Ureter (tissue), 1 donor: ENCODE results near the gene CCDC187. TPM values are rescaled to one million over a fixed set of nuclear protein-coding genes. Genes with fewer than 3 reads are reported as not detected.

Experiments
- DNase-seq: peaks from one replicate; pipeline ENCODE4 v3.0.0-alpha.2; 2020; ENCODE audit warnings: low spot score
- total RNA-seq: library from RNA; stranded (reverse); gene quantifications from one replicate; pipeline ENCODE4 v1.2.4, GENCODE V29; 2023
- donor health status: DM: yes; HTN: yes; CAD: no.

CCDC187 gene
- total RNA-seq, 1 donor from 2014 or later, result 9.0 TPM

- peak; percentile 71 for DNase-seq
Observed at GRCh38 chr9:136225748-136226679, 77.9 kb downstream of the CCDC187 start.

- no peak for DNase-seq
Observed at GRCh38 chr9:136225366-136225747, 78.5 kb downstream of the CCDC187 start.

- DNase-seq, result no peak
Observed at GRCh38 chr9:136223871-136224640, 79.8 kb downstream of the CCDC187 start.

- DNase-seq, result no peak
Observed at GRCh38 chr9:136222906-136223285, 81.0 kb downstream of the CCDC187 start.

- no peak for DNase-seq
Observed at GRCh38 chr9:136222166-136222905, 81.6 kb downstream of the CCDC187 start.

GRCh38 chr9:136220017-136220729 lies 83.7 kb downstream of the CCDC187 start:
- DNase-seq, result no peak

GRCh38 chr9:136219276-136219675 lies 84.6 kb downstream of the CCDC187 start:
- no peak for DNase-seq

GRCh38 chr9:136218673-136219072 lies 85.2 kb downstream of the CCDC187 start:
- no peak for DNase-seq

GRCh38 chr9:136218271-136218670 lies 85.6 kb downstream of the CCDC187 start:
- DNase-seq, result no peak

- no peak for DNase-seq
Observed at GRCh38 chr9:136216541-136217244, 87.2 kb downstream of the CCDC187 start.

- DNase-seq, result no peak
Observed at GRCh38 chr9:136213733-136214132, 90.2 kb downstream of the CCDC187 start.

- DNase-seq, result no peak
Observed at GRCh38 chr9:136212345-136212950, 91.4 kb downstream of the CCDC187 start.

GRCh38 chr9:136211441-136212344 lies 92.2 kb downstream of the CCDC187 start:
- no peak for DNase-seq

- no peak for DNase-seq
Observed at GRCh38 chr9:136211006-136211405, 92.9 kb downstream of the CCDC187 start.

- no peak for DNase-seq
Observed at GRCh38 chr9:136210276-136210675, 93.6 kb downstream of the CCDC187 start.

GRCh38 chr9:136209786-136210185 lies 94.1 kb downstream of the CCDC187 start:
- no peak for DNase-seq

- DNase-seq, result no peak
Observed at GRCh38 chr9:136209232-136209631, 94.7 kb downstream of the CCDC187 start.

GRCh38 chr9:136208675-136209074 lies 95.2 kb downstream of the CCDC187 start:
- no peak for DNase-seq

- no peak for DNase-seq
Observed at GRCh38 chr9:136207616-136208015, 96.3 kb downstream of the CCDC187 start.
